GM19240 (cell line): Measurements from ENCODE around the gene GTPBP1.

Source experiments
- DNase-seq: peaks from one replicate; pipeline ENCODE4 v3.0.0; 2011; ENCODE audit warnings: low spot score; ENCODE audit not compliant: insufficient read length

Gene GTPBP1

GRCh38 chr22:38724926-38725571, 19.3 kb downstream of the GTPBP1 start:
- peak; percentile 42 for DNase-seq

- DNase-seq: no peak
These were observed 20.3 kb downstream of the GTPBP1 start for GRCh38 chr22:38725900-38726655.

GRCh38 chr22:38727123-38727522, 21.4 kb downstream of the GTPBP1 start:
- DNase-seq: no peak

DNA sequence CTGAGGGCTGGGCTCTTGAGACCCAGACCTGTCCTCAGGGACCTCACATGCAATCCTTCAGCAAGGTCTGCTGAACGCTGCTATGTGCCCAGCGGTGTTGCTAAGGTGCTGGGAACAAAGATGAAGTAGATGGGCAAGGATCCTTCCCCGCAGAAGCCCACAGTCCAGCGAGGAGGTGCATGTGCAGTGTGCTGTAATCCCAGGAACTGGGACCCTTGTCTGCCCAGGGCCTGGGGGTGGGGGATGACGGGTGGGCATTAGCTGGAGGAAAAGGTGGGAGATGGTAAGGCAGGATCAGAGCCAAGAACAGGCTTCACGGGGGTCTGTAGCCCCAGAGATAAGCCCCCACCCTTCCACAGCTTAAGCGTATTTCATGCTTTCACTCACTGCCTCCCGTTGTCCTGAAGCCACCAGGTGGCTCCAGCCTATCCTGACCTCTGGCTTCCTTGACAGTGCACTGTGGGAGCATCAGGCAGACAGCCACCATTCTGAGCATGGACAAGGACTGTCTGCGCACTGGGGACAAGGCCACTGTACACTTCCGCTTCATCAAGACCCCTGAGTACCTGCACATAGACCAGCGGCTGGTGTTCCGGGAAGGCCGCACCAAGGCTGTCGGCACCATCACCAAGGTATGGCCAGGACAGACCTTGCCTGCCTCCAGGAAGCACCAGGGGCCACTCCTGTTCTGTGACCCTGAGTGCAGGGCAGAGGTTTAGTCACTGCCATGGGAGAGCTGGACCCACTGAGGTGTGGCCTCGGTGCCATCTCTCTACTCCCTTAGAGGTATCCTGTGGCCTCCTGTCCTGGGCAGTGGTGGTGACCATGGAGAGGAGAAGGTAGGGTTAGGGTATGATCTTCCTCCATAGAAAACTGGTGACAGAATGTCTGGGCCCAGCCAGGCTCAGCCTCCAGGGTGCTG, 22.0 kb downstream of the GTPBP1 start:
- no peak for DNase-seq

DNA sequence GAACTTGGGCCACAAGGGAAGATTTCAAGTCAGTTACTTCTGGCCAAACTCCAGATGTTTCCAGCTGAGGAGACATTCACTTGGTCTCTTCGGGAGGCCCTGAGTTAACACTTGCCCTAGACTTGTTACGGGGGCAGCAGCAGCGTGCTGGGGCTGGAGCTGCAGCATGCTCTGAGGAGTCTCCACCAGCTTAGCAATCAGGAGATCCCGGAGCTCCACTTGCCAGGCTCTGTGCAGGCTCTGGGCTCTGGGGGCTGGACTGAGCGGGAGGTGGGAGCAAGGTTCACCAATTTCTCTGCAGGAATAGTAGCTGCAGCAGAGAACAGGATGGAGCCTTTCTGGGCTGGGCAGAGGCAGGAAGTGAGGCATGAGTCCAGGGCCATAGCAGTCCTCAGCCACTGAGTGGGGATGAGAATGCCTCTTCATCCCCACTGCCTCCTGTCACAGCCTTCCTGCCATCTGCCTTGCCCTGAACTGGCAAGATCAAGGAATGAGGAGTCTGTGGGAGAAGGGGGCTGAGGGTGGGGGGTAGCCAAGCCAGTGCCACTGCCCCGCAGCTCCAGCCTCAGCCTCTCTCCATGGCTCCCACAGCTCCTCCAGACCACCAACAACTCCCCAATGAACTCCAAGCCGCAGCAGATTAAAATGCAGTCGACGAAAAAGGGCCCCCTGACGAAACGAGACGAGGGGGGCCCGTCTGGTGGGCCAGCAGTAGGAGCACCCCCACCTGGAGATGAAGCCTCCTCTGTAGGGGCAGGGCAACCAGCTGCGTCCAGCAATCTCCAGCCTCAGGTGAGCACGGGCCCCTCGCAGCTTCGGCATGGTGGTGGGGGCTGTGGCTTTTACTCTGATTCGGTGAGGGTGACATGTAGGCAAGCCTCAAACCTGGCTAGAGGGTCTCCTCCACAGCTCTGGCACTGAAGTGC, 23.4 kb downstream of the GTPBP1 start:
- DNase-seq: no peak

GRCh38 chr22:38729946-38730345, 24.2 kb downstream of the GTPBP1 start:
- no peak for DNase-seq

- no peak for DNase-seq
These were observed 24.7 kb downstream of the GTPBP1 start for GRCh38 chr22:38730411-38730871.

DNA sequence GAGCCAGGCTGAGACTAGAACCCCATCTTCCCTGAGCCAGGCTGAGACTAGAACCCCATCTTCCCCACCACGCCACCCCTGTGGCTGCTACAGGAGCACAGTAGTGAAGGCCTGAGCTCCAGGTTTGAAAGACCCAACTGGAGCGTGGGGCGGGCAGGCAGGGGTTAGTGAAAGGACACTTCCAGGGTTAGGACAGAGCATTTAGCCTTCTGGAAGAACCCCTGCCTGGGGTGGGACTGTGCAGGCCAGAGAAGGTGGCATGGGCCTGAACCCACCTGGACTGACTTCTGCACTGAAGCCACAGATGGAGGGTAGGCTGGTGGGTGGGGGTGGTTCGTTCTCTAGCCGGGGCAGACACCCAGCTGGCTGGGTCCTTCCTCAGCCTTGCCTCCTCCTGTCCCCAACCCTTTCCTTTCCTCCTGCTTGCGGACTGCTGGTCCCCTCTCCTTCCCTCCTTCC, 26.0 kb downstream of the GTPBP1 start:
- DNase-seq: no peak

- DNase-seq: no peak
These were observed 26.6 kb downstream of the GTPBP1 start for GRCh38 chr22:38732251-38732815.

DNA sequence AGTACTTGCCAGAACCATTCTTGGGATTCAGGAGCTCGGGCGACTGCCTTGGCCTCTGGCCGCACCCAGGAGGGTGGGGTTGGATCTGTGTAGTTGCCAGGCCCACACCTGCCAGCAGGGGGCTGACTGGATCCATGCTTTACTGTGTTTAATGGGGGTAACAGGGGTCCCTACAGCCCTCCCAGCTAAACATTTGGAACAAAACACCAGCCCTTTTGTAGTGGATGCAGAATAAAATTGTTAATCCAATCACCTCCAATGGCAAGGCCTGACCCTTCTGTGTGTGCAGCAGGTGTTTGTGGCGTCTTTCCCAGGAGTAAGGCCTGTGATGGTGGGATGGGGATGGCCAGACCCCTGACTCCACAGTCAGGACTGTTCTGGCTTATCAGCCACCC, 27.6 kb downstream of the GTPBP1 start:
- no peak for DNase-seq

- no peak for DNase-seq
These were observed 28.1 kb downstream of the GTPBP1 start for GRCh38 chr22:38733724-38734381.

DNA sequence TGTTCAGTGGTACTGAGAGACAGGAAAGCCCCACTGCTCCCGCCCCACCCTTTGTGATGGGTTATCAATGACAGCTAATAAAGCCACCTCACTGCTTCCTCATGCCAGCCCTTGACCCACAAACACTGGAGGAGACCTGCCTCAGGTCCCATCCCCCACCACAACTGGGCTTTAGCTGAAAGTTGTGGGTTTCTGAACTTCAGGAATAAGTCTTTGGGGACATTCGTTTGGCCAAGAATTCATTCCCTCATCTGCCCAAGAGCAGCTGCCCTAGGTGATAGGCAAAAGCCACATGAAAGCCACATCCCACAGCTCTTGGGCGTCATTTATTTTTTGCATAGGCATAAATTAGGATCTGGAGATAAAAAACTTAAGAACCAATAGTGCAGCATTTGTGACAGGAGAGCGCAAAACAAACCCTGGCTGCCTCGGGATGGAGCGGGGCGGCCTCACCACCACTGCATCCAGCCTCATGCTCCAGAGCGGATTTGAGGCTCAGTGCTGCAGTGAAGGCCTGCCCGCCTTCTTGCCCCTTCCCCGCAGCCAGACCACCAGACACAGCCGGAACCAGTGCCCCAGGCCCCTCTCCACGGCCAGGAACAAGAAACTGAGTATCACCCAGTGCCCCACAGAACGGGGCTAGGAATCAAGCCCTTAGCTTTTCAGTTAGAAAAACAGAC, 28.8 kb downstream of the GTPBP1 start:
- no peak for DNase-seq

- DNase-seq: no peak
These were observed 29.4 kb downstream of the GTPBP1 start for GRCh38 chr22:38735126-38735464.

- DNase-seq: no peak
These were observed 29.9 kb downstream of the GTPBP1 start for GRCh38 chr22:38735465-38736256.

DNA sequence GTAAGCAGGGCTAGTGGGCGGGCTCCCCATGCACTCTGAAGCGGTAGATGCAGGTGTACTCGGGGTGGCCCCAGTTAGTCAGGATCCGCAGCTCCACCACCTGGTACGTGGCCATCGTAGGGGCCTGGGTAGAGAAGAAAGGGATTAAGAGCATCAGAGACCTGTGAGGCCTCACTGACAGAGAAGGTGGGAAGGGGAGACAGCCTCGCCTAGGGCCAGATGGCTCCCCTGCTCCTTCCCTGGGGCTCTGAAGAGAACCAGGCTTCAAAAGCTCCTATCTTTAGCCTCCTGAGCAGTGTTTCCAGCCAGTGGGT, 30.5 kb downstream of the GTPBP1 start:
- no peak for DNase-seq

DNA sequence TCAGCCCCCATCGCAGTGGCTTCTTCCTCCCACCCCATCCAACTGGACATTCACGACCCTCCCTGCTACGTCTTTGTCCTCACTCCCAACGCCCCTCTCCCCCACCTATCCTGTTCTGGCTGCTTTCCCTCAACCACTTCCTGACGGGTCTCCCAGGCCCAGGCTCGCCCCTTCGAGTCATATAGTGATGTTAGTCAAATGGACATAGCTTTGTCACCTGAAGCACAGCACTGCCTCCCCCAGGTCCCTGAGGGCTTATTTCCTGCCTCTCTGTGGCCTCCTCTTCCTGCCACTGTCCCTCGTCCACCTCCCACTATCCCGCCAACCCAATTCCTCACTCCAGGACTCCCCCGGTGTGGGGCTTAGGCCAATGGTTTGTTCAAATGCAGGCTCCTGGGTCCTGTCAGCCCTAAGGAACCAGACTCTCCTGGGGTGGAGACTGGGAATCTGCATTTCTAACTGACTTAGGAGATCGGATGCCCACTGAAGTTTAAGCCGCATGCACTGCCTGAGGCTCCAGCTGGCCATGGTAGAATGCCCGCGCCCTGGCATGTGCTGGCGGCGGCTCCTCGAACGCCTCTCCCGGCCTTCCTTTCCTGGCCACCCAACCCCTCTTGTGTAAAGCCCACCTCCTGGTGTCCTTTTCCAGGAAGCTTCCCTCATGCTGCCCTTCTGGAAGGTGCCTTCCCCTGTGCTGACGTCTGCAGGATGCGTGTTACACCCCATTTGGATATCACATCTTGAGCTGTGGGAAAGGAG, 31.7 kb downstream of the GTPBP1 start:
- no peak for DNase-seq

- DNase-seq: no peak
These were observed 32.8 kb downstream of the GTPBP1 start for GRCh38 chr22:38738475-38739070.
